ENCODE results near the gene PMM1.

DNA sequence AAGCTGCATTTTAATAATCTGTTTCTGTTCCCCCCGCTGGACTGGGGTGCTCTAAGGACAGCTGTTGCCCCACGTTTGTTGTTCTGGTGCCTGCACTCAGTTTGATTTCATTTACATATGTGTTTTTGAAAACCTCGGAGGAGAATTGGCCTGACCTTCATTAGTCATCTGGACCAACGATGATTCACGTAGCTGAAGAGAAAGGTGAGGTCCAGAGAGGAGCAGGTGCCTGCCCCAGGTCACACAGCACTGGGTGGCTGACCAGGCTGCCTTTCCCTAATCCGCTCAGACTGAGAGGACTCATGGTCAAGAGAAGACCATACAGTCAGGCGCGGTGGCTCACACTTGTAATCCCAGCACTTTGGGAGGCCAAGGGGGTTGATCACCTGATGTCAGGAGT is 25.1 kb downstream of the PMM1 start:
- TF ChIP-seq EZH2 (IDR thresholded peaks at IDR 0.05; ENCODE audit: insufficient read depth, poor library complexity, severe bottlenecking) (no peak), EZH2phosphoT487 (IDR thresholded peaks at IDR 0.05; ENCODE audit: insufficient read depth, low read depth) (no peak)

All from GM23248 (cell line).